ENCODE data around the gene UBE2F. TPM values are rescaled to one million over a fixed set of nuclear protein-coding genes. Genes with fewer than 3 reads are reported as not detected.
"Not testable (repeated sequence)": the region's sequence is repeated elsewhere in the genome, so short reads cannot be mapped to it uniquely, and the experiment has no call there.

Gene UBE2F
- polyA plus RNA-seq, 3 donors, result 51.1 to 120 (median 117) TPM

- WGBS (ENCODE audit: insufficient coverage), result 100% methylated on average over 2 of the region's 5 CpGs
- H3K27me3 Mint-ChIP-seq (ENCODE audit: low read depth in 3 of 3), result peaks cover 11 to 16% (median 13%) of the 10 kb centered on the region in 3 donors
Observed at GRCh38 chr2:237961637-237962036, 5.2 kb upstream of the UBE2F start.

DNA sequence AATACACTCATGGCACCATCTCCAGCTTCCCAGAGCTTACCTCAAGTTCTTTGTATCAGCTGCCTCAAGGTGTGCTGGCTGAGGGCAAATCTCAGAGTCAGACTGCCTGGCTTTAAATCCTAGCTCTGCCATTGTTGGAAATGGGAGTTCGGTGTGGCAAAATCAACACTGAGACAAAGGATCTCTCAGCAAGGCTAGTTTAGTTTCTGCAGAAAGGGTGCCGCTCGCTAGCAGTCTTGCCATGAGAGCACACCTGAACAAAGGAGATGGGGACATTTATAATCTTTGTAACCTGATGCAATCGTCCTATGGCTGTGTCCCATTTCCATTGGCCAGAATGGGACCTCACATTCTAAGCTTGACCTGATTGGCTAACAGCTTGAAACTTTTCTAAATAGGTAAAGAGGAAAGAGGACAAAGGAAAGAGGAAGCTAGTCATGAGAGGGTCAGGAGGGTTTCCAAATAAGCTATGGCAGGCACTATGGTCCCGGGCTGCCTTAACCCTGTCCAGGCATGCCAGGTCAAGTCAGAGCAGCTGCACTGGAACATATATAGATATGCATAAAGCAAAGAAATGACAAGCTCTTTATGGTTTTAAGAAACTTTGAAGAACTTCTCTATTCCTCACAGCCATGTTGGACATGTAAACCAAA, 4.3 kb upstream of the UBE2F start:
- DNase-seq, result no peak
- intact Hi-C loops (cut with micrococcal nuclease), result loop anchor here in 1 of 2 donors (10.0 kb wide), 1 partner anchor 272 kb away; no protein-coding TSS in a partner anchor
- H3K27ac ChIP-seq (ENCODE audit: low read depth in 1 of 2, low read length in 2 of 2), result no peak overlapping the region
- H3K4me1 ChIP-seq (ENCODE audit: control insufficient read depth in 1 of 2, insufficient read depth in 2 of 2, low read length in 2 of 2), result peaks cover 8 to 10% of the 10 kb centered on the region in 2 donors
- peaks cover 20 to 27% of the 10 kb centered on the region in 2 donors for H3K9me3 ChIP-seq (replicated peaks in 1 of 2; ENCODE audit: control insufficient read depth in 1 of 2, insufficient read depth in 1 of 2, low read length in 2 of 2)
- H4K20me1 ChIP-seq (ENCODE audit: insufficient read depth, low read length), result peaks cover 2% of the 10 kb centered on the region
- peaks cover 0 to 6% of the 10 kb centered on the region in 2 donors for H3K36me3 ChIP-seq (replicated peaks in 1 of 2; ENCODE audit: control insufficient read depth in 1 of 2, insufficient read depth in 2 of 2, low read length in 2 of 2)
- peaks cover 0 to 3% of the 10 kb centered on the region in 2 donors for H3K27me3 ChIP-seq (ENCODE audit: control insufficient read depth in 2 of 2, insufficient read depth in 2 of 2, low read length in 2 of 2)
- Mint-ChIP-seq H3K36me3 (no peaks in the 10 kb centered on the region), H3K27me3 (ENCODE audit: low read depth in 3 of 3) (peaks cover 3 to 7% (median 6%) of the 10 kb centered on the region in 3 donors), H3K4me1 (peaks cover 5% of the 10 kb centered on the region), H3K27ac (no peak overlapping the region), H3K4me3 (no peak overlapping the region), H3K9me3 (peaks cover 19 to 41% (median 31%) of the 10 kb centered on the region in 7 donors)
- TF ChIP-seq, protein P1, sequence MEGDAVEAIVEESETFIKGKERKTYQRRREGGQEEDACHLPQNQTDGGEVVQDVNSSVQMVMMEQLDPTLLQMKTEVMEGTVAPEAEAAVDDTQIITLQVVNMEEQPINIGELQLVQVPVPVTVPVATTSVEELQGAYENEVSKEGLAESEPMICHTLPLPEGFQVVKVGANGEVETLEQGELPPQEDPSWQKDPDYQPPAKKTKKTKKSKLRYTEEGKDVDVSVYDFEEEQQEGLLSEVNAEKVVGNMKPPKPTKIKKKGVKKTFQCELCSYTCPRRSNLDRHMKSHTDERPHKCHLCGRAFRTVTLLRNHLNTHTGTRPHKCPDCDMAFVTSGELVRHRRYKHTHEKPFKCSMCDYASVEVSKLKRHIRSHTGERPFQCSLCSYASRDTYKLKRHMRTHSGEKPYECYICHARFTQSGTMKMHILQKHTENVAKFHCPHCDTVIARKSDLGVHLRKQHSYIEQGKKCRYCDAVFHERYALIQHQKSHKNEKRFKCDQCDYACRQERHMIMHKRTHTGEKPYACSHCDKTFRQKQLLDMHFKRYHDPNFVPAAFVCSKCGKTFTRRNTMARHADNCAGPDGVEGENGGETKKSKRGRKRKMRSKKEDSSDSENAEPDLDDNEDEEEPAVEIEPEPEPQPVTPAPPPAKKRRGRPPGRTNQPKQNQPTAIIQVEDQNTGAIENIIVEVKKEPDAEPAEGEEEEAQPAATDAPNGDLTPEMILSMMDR (IDR thresholded peaks at IDR 0.05), result no peak
- H3K79me2 ChIP-seq (ENCODE audit: insufficient read depth, low read length), result peaks cover 3% of the 10 kb centered on the region
- no peak overlapping the region for H3K9ac ChIP-seq (ENCODE audit: insufficient read depth, low read length, poor library complexity, severe bottlenecking)
- H3K4me3 ChIP-seq (replicated peaks in 1 of 3; ENCODE audit: low read depth in 2 of 3, low read length in 3 of 3), result peak overlapping the region in 1 of 3 experiments; percentile 5
- no peak overlapping the region for H2AFZ ChIP-seq (ENCODE audit: insufficient read depth, low read depth, low read length, poor library complexity, severe bottlenecking)
- WGBS (ENCODE audit: insufficient coverage), result 95% methylated on average over 2 of the region's 5 CpGs
- H3K4me2 ChIP-seq (replicated peaks; ENCODE audit: extremely low read depth, low read length, poor library complexity, severe bottlenecking), result no peak overlapping the region

More at GRCh38 chr2:237961637-237962036, 5.2 kb upstream of the UBE2F start:
- Histone ChIP-seq H3K27ac (ENCODE audit: low read depth in 1 of 2, low read length in 2 of 2) (no peak overlapping the region), H4K20me1 (ENCODE audit: insufficient read depth, low read length) (no peaks in the 10 kb centered on the region), H3K9ac (ENCODE audit: insufficient read depth, low read length, poor library complexity, severe bottlenecking) (no peak overlapping the region), H3K4me3 (replicated peaks in 1 of 3; ENCODE audit: low read depth in 2 of 3, low read length in 3 of 3) (peak overlapping the region in 1 of 3 experiments; percentile 5), H3K79me2 (ENCODE audit: insufficient read depth, low read length) (no peaks in the 10 kb centered on the region), H3K9me3 (replicated peaks in 1 of 2; ENCODE audit: control insufficient read depth in 1 of 2, insufficient read depth in 1 of 2, low read length in 2 of 2) (peaks cover 20 to 27% of the 10 kb centered on the region in 2 donors), H3K4me2 (replicated peaks; ENCODE audit: extremely low read depth, low read length, poor library complexity, severe bottlenecking) (no peak overlapping the region), H3K27me3 (ENCODE audit: control insufficient read depth in 2 of 2, insufficient read depth in 2 of 2, low read length in 2 of 2) (peaks cover 2 to 10% of the 10 kb centered on the region in 2 donors), H3K4me1 (ENCODE audit: control insufficient read depth in 1 of 2, insufficient read depth in 2 of 2, low read length in 2 of 2) (peaks cover 6 to 7% of the 10 kb centered on the region in 2 donors), H3K36me3 (replicated peaks in 1 of 2; ENCODE audit: control insufficient read depth in 1 of 2, insufficient read depth in 2 of 2, low read length in 2 of 2) (peaks cover 0 to 6% of the 10 kb centered on the region in 2 donors), H2AFZ (ENCODE audit: insufficient read depth, low read depth, low read length, poor library complexity, severe bottlenecking) (no peak overlapping the region)
- Mint-ChIP-seq H3K4me1 (peaks cover 7% of the 10 kb centered on the region), H3K9me3 (peaks cover 19 to 43% (median 31%) of the 10 kb centered on the region in 7 donors), H3K27ac (no peak overlapping the region), H3K4me3 (no peak overlapping the region), H3K36me3 (no peaks in the 10 kb centered on the region)
- DNase-seq, result no peak
- intact Hi-C loops (cut with micrococcal nuclease), result loop anchor here in 1 of 2 donors (10.0 kb wide), 1 partner anchor 273 kb away; no protein-coding TSS in a partner anchor
- TF ChIP-seq, protein P1 (IDR thresholded peaks at IDR 0.05), result no peak

DNA sequence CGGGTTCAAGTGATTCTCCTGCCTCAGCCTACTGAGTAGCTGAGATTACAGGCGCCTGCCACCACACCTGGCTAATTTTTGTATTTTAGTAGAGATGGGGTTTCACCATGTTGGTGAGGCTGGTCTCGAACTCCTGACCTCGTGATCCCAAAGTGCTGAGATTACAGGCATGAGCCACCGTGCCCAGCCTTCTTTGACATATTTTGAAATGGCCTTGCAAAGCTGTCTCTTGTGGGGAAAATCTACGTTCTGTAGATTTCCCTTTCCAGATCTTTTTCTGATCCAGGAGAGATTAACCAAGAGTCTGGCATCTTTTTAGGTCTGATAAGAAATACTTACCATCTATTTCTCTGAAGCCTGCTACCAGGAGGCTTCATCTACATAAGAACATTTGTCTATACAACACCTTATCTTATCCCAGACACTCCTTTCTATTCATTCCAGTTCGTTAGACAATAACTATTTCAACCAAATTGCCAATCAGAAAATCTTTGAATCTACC, 3.3 kb upstream of the UBE2F start:
- not testable (repeated sequence) for H3K36me3 ChIP-seq (replicated peaks in 1 of 2; ENCODE audit: control insufficient read depth in 1 of 2, insufficient read depth in 2 of 2, low read length in 2 of 2); H3K36me3 Mint-ChIP-seq; H3K27me3 ChIP-seq (ENCODE audit: control insufficient read depth in 2 of 2, insufficient read depth in 2 of 2, low read length in 2 of 2); H4K20me1 ChIP-seq (ENCODE audit: insufficient read depth, low read length); H3K27ac ChIP-seq (ENCODE audit: low read depth in 1 of 2, low read length in 2 of 2); H3K4me3 ChIP-seq (replicated peaks in 1 of 3; ENCODE audit: low read depth in 2 of 3, low read length in 3 of 3); H3K9ac ChIP-seq (ENCODE audit: insufficient read depth, low read length, poor library complexity, severe bottlenecking); H3K4me3 Mint-ChIP-seq; H2AFZ ChIP-seq (ENCODE audit: insufficient read depth, low read depth, low read length, poor library complexity, severe bottlenecking); H3K4me2 ChIP-seq (replicated peaks; ENCODE audit: extremely low read depth, low read length, poor library complexity, severe bottlenecking); H3K27ac Mint-ChIP-seq; H3K79me2 ChIP-seq (ENCODE audit: insufficient read depth, low read length); H3K27me3 Mint-ChIP-seq (ENCODE audit: low read depth in 3 of 3); DNase-seq
- Mint-ChIP-seq H3K9me3 (peaks cover 19 to 41% (median 31%) of the 10 kb centered on the region in 7 donors), H3K4me1 (peaks cover 15% of the 10 kb centered on the region)
- 100% methylated on average over 6 of the region's 7 CpGs for WGBS (ENCODE audit: insufficient coverage)
- intact Hi-C loops (cut with micrococcal nuclease), result loop anchor here in 1 of 2 donors (10.0 kb wide), 1 partner anchor 271 kb away; no protein-coding TSS in a partner anchor
- Histone ChIP-seq H3K9me3 (replicated peaks in 1 of 2; ENCODE audit: control insufficient read depth in 1 of 2, insufficient read depth in 1 of 2, low read length in 2 of 2) (peaks cover 20 to 27% of the 10 kb centered on the region in 2 donors), H3K4me1 (ENCODE audit: control insufficient read depth in 1 of 2, insufficient read depth in 2 of 2, low read length in 2 of 2) (peaks cover 18 to 20% of the 10 kb centered on the region in 2 donors)
